IPS-20b (cell line): Measurements from ENCODE around the gene COLEC11.

Experiments used
- H3K27ac ChIP-seq: one replicate; pipeline ENCODE4 v1.5.1; 2013; ENCODE audit warnings: low read length
- H3K27me3 ChIP-seq: 2 replicates; pipeline ENCODE4 v1.6.1; 2013; ENCODE audit warnings: mild to moderate bottlenecking, low read length, inconsistent platforms; ENCODE audit not compliant: insufficient read depth
- H3K36me3 ChIP-seq: 2 replicates; pipeline ENCODE4 v1.6.1; 2013; ENCODE audit warnings: low read depth, mild to moderate bottlenecking, inconsistent platforms, low read length, moderate library complexity; ENCODE audit not compliant: insufficient read depth
- H3K4me1 ChIP-seq: 2 replicates; pipeline ENCODE4 v1.6.1; 2013; ENCODE audit warnings: mild to moderate bottlenecking, control low read depth, inconsistent platforms, low read length, moderate library complexity; ENCODE audit not compliant: insufficient read depth
- H3K4me3 ChIP-seq: 2 replicates; pipeline ENCODE4 v1.5.1; 2013; ENCODE audit warnings: mild to moderate bottlenecking, low read length, inconsistent platforms
- H3K9ac ChIP-seq: 2 replicates; pipeline ENCODE4 v1.6.1; 2013; ENCODE audit warnings: low read depth, mild to moderate bottlenecking, inconsistent platforms, low read length, moderate library complexity
- H3K9me3 ChIP-seq: 2 replicates; pipeline ENCODE4 v1.6.1; 2013; ENCODE audit warnings: mild to moderate bottlenecking, low read depth, low read length, inconsistent platforms; ENCODE audit not compliant: insufficient read depth

The COLEC11 gene

DNA sequence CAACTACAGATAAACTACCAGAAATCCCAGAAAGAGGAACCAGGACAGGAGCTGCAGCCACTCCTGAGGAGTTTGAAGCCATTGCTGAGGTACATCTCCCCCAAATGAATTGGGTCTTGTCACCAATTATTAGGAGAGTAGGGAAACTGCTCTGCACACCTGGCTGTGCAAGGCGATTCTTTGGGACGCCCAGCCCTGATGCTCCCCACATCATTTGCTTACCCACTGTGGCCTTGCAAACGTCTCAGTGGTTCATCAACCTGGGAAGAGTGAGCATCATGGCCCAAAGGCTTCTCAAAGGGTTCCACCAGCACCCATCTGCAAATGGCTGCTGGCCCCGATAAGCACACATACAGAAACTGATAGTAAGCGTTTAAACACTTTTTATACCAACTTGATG is 86.7 kb downstream of the COLEC11 start:
- Histone ChIP-seq H3K27me3 (no peaks in the 10 kb centered on the region; the same call in 1 of the 2 replicates), H3K4me3 (no peak overlapping the region), H3K9ac (no peak overlapping the region), H3K9me3 (no peaks in the 10 kb centered on the region), H3K27ac (no peak overlapping the region), H3K36me3 (no peaks in the 10 kb centered on the region), H3K4me1 (no peaks in the 10 kb centered on the region)

DNA sequence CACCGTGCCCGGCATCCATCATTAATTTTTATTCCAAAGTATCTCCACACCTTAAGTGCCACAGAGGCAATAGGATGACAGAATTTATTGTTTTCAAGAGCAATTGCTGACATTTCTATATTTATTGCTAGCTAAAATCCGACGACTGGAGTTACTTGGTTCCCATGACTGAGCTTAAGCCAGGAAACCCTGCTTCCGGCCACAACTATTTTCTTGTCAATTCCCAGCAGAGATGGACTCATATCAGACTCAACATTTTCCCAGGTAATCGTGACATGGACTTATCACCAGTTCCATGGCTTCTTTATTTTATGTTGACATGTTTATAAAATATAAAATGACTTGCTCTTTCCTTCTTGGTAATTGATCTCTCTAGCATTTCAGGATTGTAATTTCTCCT is 87.9 kb downstream of the COLEC11 start:
- no peak overlapping the region for H3K9ac ChIP-seq
- H3K4me1 ChIP-seq = no peaks in the 10 kb centered on the region
- H3K4me3 ChIP-seq = no peak overlapping the region
- no peaks in the 10 kb centered on the region for H3K36me3 ChIP-seq
- no peaks in the 10 kb centered on the region for H3K9me3 ChIP-seq
- no peaks in the 10 kb centered on the region; the same call in 1 of the 2 replicates for H3K27me3 ChIP-seq
- H3K27ac ChIP-seq = no peak overlapping the region

DNA sequence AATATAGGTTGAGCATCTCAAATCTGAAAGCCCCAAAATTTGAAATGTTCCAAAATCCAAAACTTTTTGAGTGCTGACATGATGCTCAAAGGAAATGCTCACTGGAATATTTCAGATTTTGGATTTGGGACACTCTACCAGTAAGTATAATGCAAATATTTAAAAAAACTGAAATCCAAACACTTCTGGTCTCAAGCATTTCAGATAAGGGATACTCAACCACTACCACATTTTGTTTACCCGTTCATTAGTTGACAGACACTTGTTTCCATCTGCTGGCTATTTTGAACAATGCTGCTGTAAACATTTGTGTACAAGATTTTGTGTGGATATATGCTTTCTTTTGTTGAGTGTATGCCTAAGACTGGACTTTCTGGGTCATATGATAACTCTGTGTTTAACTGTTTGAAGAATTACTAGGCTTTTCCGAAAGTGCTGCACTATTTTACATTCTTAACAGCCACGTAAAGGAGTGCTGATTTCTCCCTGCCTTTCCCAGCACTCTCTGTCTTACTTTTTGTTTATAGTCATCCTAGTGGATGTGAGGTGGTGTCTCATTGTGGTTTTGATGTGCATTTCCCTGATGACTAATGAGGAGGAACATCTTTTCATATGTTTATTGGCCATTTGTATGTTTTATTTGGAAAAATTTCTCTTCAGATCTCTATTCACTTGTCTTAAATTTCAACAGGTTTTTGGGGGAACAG is 89.0 kb downstream of the COLEC11 start:
- no peak overlapping the region for H3K27ac ChIP-seq
- no peaks in the 10 kb centered on the region for H3K36me3 ChIP-seq
- no peaks in the 10 kb centered on the region for H3K27me3 ChIP-seq
- H3K9ac ChIP-seq = no peak overlapping the region
- H3K4me3 ChIP-seq = no peak overlapping the region
- H3K4me1 ChIP-seq = no peaks in the 10 kb centered on the region
- H3K9me3 ChIP-seq = no peaks in the 10 kb centered on the region

DNA sequence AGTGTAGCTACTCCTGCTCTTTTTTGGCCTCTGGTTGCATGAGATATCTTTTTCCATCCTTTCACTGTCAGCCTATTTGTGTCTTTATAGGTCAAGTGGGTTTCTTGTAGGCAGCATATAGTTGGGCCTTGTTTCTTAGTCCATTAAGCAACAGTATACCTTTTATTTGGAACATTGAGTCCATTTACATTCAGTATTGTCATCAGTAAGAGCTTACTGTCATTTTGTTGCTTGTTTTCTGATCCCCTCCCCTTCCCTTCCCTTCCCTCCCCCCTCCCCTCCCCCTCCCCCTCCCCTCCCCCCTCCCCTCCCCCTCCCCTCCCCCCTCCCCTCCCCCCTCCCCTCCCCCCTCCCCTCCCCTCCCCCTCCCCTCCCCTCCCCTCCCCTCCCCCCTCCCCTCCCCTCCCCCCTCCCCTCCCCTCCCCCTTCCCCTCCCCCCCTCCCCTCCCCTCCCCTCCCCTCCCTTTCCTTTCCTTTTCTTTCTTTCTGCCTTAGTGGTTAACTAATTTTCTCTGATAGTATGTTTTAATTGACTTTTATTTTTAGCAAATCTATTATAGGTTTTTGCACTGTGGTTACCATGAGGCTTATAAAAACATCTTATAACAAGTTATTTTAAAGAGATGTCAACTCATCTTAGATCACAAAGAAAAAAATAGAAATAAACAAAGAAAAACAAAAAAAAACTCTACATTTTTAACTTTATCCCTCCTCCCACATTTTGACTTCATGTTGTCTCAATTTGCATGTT is 95.3 kb downstream of the COLEC11 start:
- Histone ChIP-seq H3K27me3 (no peaks in the 10 kb centered on the region), H3K9ac (no peak overlapping the region), H3K9me3 (peaks cover 2% of the 10 kb centered on the region; the same call in 1 of the 2 replicates), H3K36me3 (no peaks in the 10 kb centered on the region), H3K27ac (no peak overlapping the region), H3K4me1 (no peaks in the 10 kb centered on the region), H3K4me3 (no peak overlapping the region)

DNA sequence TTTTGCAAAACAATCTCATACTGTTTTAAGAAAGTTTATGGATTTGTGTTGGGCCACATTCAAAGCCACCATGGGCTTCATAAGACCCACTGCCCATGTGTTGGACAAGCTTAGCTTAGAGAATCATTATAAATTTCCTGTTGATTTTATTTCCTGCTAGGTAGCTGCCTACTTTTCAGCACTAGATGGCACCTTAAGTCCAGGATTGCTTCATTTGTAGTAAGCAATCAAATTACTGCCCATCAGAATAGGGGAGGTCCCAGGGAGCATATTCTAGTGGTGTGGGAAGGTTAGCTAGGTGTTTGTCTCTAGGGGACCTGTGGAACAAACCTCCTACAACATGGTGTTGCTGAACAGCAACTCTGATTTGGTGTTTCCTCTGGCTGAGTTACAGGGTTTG is 97.5 kb downstream of the COLEC11 start:
- Histone ChIP-seq H3K36me3 (no peaks in the 10 kb centered on the region), H3K4me3 (no peak overlapping the region), H3K27me3 (no peaks in the 10 kb centered on the region), H3K9ac (no peak overlapping the region), H3K27ac (no peak overlapping the region), H3K9me3 (peaks cover 2% of the 10 kb centered on the region; the same call in 1 of the 2 replicates), H3K4me1 (no peaks in the 10 kb centered on the region)
